ENCODE data around the gene ARHGEF19. TPM values are rescaled to one million over a fixed set of nuclear protein-coding genes. Genes with fewer than 3 reads are reported as not detected.

Gene ARHGEF19
- total RNA-seq, 1 experiment from 2014 or later = 1.6 TPM

GRCh38 chr1:16151196-16151994 lies 61.1 kb downstream of the ARHGEF19 start:
- no peak for DNase-seq (ENCODE audit: low read depth, low spot score)
- in situ Hi-C loops (cut with HindIII; ENCODE audit: low pct_unique_long_range_greater_than_20kb, low sequenced_read_pairs) = no loop called here

- DNase-seq (ENCODE audit: low read depth, low spot score) = no peak
- in situ Hi-C loops (cut with HindIII; ENCODE audit: low pct_unique_long_range_greater_than_20kb, low sequenced_read_pairs) = no loop called here
Measured at GRCh38 chr1:16150508-16150907, 61.9 kb downstream of the ARHGEF19 start.

GRCh38 chr1:16149702-16150488 lies 62.6 kb downstream of the ARHGEF19 start:
- in situ Hi-C loops (cut with HindIII; ENCODE audit: low pct_unique_long_range_greater_than_20kb, low sequenced_read_pairs) = no loop called here

GRCh38 chr1:16149146-16149545 lies 63.3 kb downstream of the ARHGEF19 start:
- no peak for DNase-seq (ENCODE audit: low read depth, low spot score)
- in situ Hi-C loops (cut with HindIII; ENCODE audit: low pct_unique_long_range_greater_than_20kb, low sequenced_read_pairs) = no loop called here

More at GRCh38 chr1:16149702-16150488, 62.6 kb downstream of the ARHGEF19 start:
- no peak for DNase-seq (ENCODE audit: low read depth, low spot score)

- no peak for DNase-seq (ENCODE audit: low read depth, low spot score)
- in situ Hi-C loops (cut with HindIII; ENCODE audit: low pct_unique_long_range_greater_than_20kb, low sequenced_read_pairs) = no loop called here
Measured at GRCh38 chr1:16148329-16149092, 63.9 kb downstream of the ARHGEF19 start.

Small RNAs within 50 kb of the gene (small RNA-seq; reads per million reads assigned to genes)
- 0 reads per million in 2 experiments for gene MT1XP1

Other genes with a start within 250 kb of the ARHGEF19 start
- gene ZBTB17, start 236.6 kb downstream of the ARHGEF19 start, total RNA-seq (2014; rRNA removed; shearing (Covaris generic)) = 30.6 and 35.5 TPM in 2 replicates
- gene SRARP, start 208.4 kb downstream of the ARHGEF19 start, total RNA-seq (2014; rRNA removed; shearing (Covaris generic)) = not detected in 2 replicates
- gene HSPB7, start 194.6 kb downstream of the ARHGEF19 start, total RNA-seq (2014; rRNA removed; shearing (Covaris generic)) = 0.66 TPM in 1 of 2 replicates, not detected in the other
- gene CLCNKA, start 190.6 kb downstream of the ARHGEF19 start, total RNA-seq (2014; rRNA removed; shearing (Covaris generic)) = not detected in 2 replicates
- gene CLCNKB, start 168.9 kb downstream of the ARHGEF19 start, total RNA-seq (2014; rRNA removed; shearing (Covaris generic)) = 0.05 TPM in 1 of 2 replicates, not detected in the other
- 0.26 and 0.51 TPM in 2 replicates for gene FAM131C, start 139.0 kb downstream of the ARHGEF19 start, total RNA-seq (2014; rRNA removed; shearing (Covaris generic))
- 2.5 and 5.0 TPM in 2 replicates for gene EPHA2, start 56.6 kb downstream of the ARHGEF19 start, total RNA-seq (2014; rRNA removed; shearing (Covaris generic))
- gene CPLANE2, start 24.5 kb upstream of the ARHGEF19 start, total RNA-seq (2014; rRNA removed; shearing (Covaris generic)) = 4.9 and 7.1 TPM in 2 replicates
- gene FBXO42, start 139.8 kb upstream of the ARHGEF19 start, total RNA-seq (2014; rRNA removed; shearing (Covaris generic)) = 11.4 and 11.6 TPM in 2 replicates
- 79.2 and 89.6 TPM in 2 replicates for gene SZRD1, start 154.6 kb upstream of the ARHGEF19 start, total RNA-seq (2014; rRNA removed; shearing (Covaris generic))
- 0.08 TPM in 1 of 2 replicates, not detected in the other for gene SPATA21, start 224.8 kb upstream of the ARHGEF19 start, total RNA-seq (2014; rRNA removed; shearing (Covaris generic))
- 36.2 and 40.7 TPM in 2 replicates for gene NECAP2, start 228.1 kb upstream of the ARHGEF19 start, total RNA-seq (2014; rRNA removed; shearing (Covaris generic))

Measured in SK-MEL-5 (cell line).